SK-N-SH treated with all-trans-retinoic acid at 6 μM for 48 hours (cell line): ENCODE measurements around the gene STAT2.

Experiments used
- ARNTL ChIP-seq: fragments of 450-650 bp; formaldehyde crosslinking; IDR thresholded peaks from 2 replicates; pipeline ENCODE4 v1.5.0; 2020; ENCODE audit warnings: low read depth, mild to moderate bottlenecking, moderate library complexity, borderline replicate concordance
- CREB5 ChIP-seq: fragments of 250-450 bp; sonication (Bioruptor Pico); IDR thresholded peaks from 2 replicates; pipeline ENCODE4 v1.5.1; 2020; ENCODE audit warnings: low read depth, mild to moderate bottlenecking, moderate library complexity
- CSDC2 ChIP-seq: fragments of 250-450 bp; sonication (Bioruptor Pico); IDR thresholded peaks from 2 replicates; pipeline ENCODE4 v1.5.0; 2020; ENCODE audit warnings: mild to moderate bottlenecking, moderate library complexity
- ESRRG ChIP-seq: fragments of 250-450 bp; sonication (Bioruptor Pico); IDR thresholded peaks from 2 replicates; pipeline ENCODE4 v1.6.1; 2021; ENCODE audit warnings: mild to moderate bottlenecking
- ISL1 ChIP-seq: fragments of 250-450 bp; sonication (Bioruptor Pico); IDR thresholded peaks from 2 replicates; pipeline ENCODE4 v2.1.2; 2022; ENCODE audit warnings: mild to moderate bottlenecking, moderate library complexity
- PATZ1 ChIP-seq: fragments of 250-450 bp; sonication (Bioruptor Pico); IDR thresholded peaks from 2 replicates; pipeline ENCODE4 v1.8.0; 2020; ENCODE audit warnings: mild to moderate bottlenecking, moderate library complexity, borderline replicate concordance
- PPARA ChIP-seq: fragments of 250-450 bp; sonication (Bioruptor Pico); IDR thresholded peaks from 2 replicates; pipeline ENCODE4 v1.5.0; 2020; ENCODE audit warnings: mild to moderate bottlenecking, borderline replicate concordance
- RARB ChIP-seq: fragments of 250-450 bp; sonication (Bioruptor Pico); IDR thresholded peaks from 2 replicates; pipeline ENCODE4 v1.8.0; 2021; ENCODE audit warnings: mild to moderate bottlenecking, moderate library complexity
- TCF4 ChIP-seq: fragments of 250-450 bp; sonication (Bioruptor Pico); IDR thresholded peaks from 2 replicates; pipeline ENCODE4 v1.8.0; 2021; ENCODE audit warnings: mild to moderate bottlenecking, moderate library complexity, borderline replicate concordance
- TOX ChIP-seq: fragments of 250-450 bp; sonication (Bioruptor Pico); IDR thresholded peaks from 2 replicates; pipeline ENCODE4 v1.8.0; 2021; ENCODE audit warnings: mild to moderate bottlenecking, moderate library complexity, borderline replicate concordance
- ZFP3 ChIP-seq: fragments of 250-450 bp; sonication (Bioruptor Pico); IDR thresholded peaks from 2 replicates; pipeline ENCODE4 v1.5.0; 2020; ENCODE audit warnings: mild to moderate bottlenecking, moderate library complexity

GRCh38 chr12:56308714-56309113 lies 51.2 kb downstream of the STAT2 start:
- TF ChIP-seq ISL1 (CRISPR knock-in tag): no peak
- TF ChIP-seq RARB (CRISPR knock-in tag): no peak
- TF ChIP-seq ZFP3 (CRISPR knock-in tag): no peak
- TF ChIP-seq PATZ1 (CRISPR knock-in tag): no peak
- TF ChIP-seq ESRRG: no peak
- TF ChIP-seq PPARA (CRISPR knock-in tag): no peak
- no peak for TF ChIP-seq ARNTL (CRISPR knock-in tag)
- TF ChIP-seq TOX (CRISPR knock-in tag): no peak
- no peak for TF ChIP-seq CSDC2 (CRISPR knock-in tag)
- no peak for TF ChIP-seq CREB5 (CRISPR knock-in tag)
- no peak for TF ChIP-seq TCF4 (CRISPR knock-in tag)
